ENCODE data around the gene PEX5L. TPM values are rescaled to one million over a fixed set of nuclear protein-coding genes. Genes with fewer than 3 reads are reported as not detected.

PEX5L gene
- polyA plus RNA-seq, 1 of the 3 experiments (the other 2 are of a cell fraction): not detected

DNA sequence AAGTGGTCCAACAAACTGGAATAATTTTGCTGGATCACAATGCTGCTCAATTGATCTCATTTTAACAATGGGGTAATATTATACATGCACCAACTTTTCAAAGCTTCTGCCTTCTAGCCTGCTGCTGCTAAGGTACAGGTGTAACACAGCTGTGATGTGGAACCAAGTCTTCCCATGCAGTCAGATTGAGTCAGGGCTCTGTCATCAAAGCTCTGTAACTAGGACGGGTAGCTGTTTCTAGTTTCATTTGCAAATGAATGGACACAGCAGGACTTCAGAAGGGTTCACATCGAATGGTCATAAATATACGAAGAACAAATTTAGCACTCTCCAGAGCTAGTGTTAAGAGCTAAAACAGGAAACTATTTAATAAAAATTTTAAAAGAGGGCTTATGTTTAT, 194.7 kb downstream of the PEX5L start:
- H3K4me3 ChIP-seq (ENCODE audit: low read depth in 2 of 2, low read length in 1 of 2): no peak overlapping the region
- TF ChIP-seq MXI1 (IDR thresholded peaks at IDR 0.05; ENCODE audit: low read depth, low read length): no peak
- no peak for TF ChIP-seq MEF2A (IDR thresholded peaks at IDR 0.05; ENCODE audit: borderline replicate concordance, low read depth)
- TF ChIP-seq REST (IDR thresholded peaks at IDR 0.05; ENCODE audit: low read depth, low read length): no peak
- H2AFZ ChIP-seq (ENCODE audit: low read depth): no peak overlapping the region
- H3K4me1 ChIP-seq (ENCODE audit: control insufficient read depth in 1 of 2, insufficient read depth in 2 of 2, low read depth in 1 of 2, low read length in 1 of 2): no peaks in the 10 kb centered on the region; a peak in 1 of 4 replicates
- H3K27ac ChIP-seq (ENCODE audit: low read depth in 2 of 2, low read length in 1 of 2): no peak overlapping the region
- WGBS (ENCODE audit: low lambda C conversion rate): 84% methylated on average over 3 of the region's 3 CpGs
- H3K4me2 ChIP-seq: no peak overlapping the region
- no peaks in the 10 kb centered on the region for H3K79me2 ChIP-seq (ENCODE audit: insufficient read depth)
- no peak for DNase-seq
- no peaks in the 10 kb centered on the region for H3F3A ChIP-seq (replicated peaks; ENCODE audit: insufficient read depth)
- no peak overlapping the region for H3K9ac ChIP-seq
- no peaks in the 10 kb centered on the region for H3K27me3 ChIP-seq (ENCODE audit: insufficient read depth)
- H3K36me3 ChIP-seq (replicated peaks in 1 of 2; ENCODE audit: control insufficient read depth in 1 of 2, insufficient read depth in 2 of 2, low read length in 1 of 2): no peaks in the 10 kb centered on the region
- H3K9me2 ChIP-seq: no peaks in the 10 kb centered on the region
- ChIA-PET POLR2A (no interaction called here), CTCF (interaction anchor here (1.6 kb wide), 1 partner anchor 10 kb away, joined by 5 read pairs; no protein-coding TSS in a partner anchor)
- H3K9me3 ChIP-seq: no peaks in the 10 kb centered on the region
- no peaks in the 10 kb centered on the region for H4K20me1 ChIP-seq (ENCODE audit: insufficient read depth)

DNA sequence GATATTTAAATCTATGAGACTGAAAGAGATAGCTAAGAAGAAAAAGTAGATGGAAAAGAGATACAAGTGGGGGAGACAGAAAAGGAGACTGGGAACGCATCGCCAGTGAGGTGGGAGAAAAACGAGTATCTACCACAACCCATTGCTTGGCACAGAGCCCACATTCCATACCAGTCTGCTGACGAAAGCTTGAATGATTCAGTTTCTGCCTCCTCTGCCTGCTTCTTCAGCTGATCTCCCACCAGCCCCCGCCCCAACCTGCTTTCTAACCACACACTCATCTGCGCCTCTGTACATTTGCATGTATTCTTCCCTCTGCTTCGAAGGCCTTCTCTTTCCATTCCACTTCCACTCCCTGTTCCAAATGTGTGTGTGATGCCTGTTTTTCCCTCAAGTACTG, 195.8 kb downstream of the PEX5L start:
- no peaks in the 10 kb centered on the region for H3K79me2 ChIP-seq (ENCODE audit: insufficient read depth)
- H3K9me3 ChIP-seq: no peaks in the 10 kb centered on the region
- H3K27ac ChIP-seq (ENCODE audit: low read depth in 2 of 2, low read length in 1 of 2): no peak overlapping the region
- H2AFZ ChIP-seq (ENCODE audit: low read depth): no peak overlapping the region; the same call in 1 of the 2 replicates
- H3K4me2 ChIP-seq: no peak overlapping the region; the same call in 1 of the 2 replicates
- no peaks in the 10 kb centered on the region; a peak in 1 of 4 replicates for H3K4me1 ChIP-seq (ENCODE audit: control insufficient read depth in 1 of 2, insufficient read depth in 2 of 2, low read depth in 1 of 2, low read length in 1 of 2)
- no peak overlapping the region for H3K9ac ChIP-seq
- no peaks in the 10 kb centered on the region for H3K9me2 ChIP-seq
- ChIA-PET CTCF (no interaction called here), POLR2A (no interaction called here)
- H3F3A ChIP-seq (replicated peaks; ENCODE audit: insufficient read depth): no peaks in the 10 kb centered on the region
- H3K27me3 ChIP-seq (ENCODE audit: insufficient read depth): no peaks in the 10 kb centered on the region
- no peaks in the 10 kb centered on the region for H4K20me1 ChIP-seq (ENCODE audit: insufficient read depth)
- 53% methylated on average over 7 of the region's 7 CpGs for WGBS (ENCODE audit: low lambda C conversion rate)
- TF ChIP-seq EP300 (IDR thresholded peaks at IDR 0.05; ENCODE audit: borderline replicate concordance in 1 of 2, low read depth in 1 of 2, low read length in 1 of 2) (0 out of 4 replicates have a peak, but pooled peaks of 1 of the 2 experiments have one; percentile 14), SIN3A (IDR thresholded peaks at IDR 0.05; ENCODE audit: borderline replicate concordance, low read depth, low read length) (no peak), MXI1 (IDR thresholded peaks at IDR 0.05; ENCODE audit: low read depth, low read length) (no peak), NFIC (IDR thresholded peaks at IDR 0.05; ENCODE audit: borderline replicate concordance) (peak; percentile 85), FOSL2 (IDR thresholded peaks at IDR 0.05; ENCODE audit: borderline replicate concordance, low read depth) (peak; percentile 56; the same call in 1 of the 2 replicates), FOXJ3 (CRISPR knock-in tag; IDR thresholded peaks at IDR 0.05) (no peak), JUND (IDR thresholded peaks at IDR 0.05) (peak; percentile 30; the same call in 1 of the 2 replicates)
- TF ChIP-seq, protein P1, sequence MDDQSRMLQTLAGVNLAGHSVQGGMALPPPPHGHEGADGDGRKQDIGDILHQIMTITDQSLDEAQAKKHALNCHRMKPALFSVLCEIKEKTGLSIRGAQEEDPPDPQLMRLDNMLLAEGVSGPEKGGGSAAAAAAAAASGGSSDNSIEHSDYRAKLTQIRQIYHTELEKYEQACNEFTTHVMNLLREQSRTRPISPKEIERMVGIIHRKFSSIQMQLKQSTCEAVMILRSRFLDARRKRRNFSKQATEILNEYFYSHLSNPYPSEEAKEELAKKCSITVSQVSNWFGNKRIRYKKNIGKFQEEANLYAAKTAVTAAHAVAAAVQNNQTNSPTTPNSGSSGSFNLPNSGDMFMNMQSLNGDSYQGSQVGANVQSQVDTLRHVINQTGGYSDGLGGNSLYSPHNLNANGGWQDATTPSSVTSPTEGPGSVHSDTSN (IDR thresholded peaks at IDR 0.05): peak; percentile 19; the same call in 1 of the 2 replicates
- DNase-seq: no peak
- H3K36me3 ChIP-seq (replicated peaks in 1 of 2; ENCODE audit: control insufficient read depth in 1 of 2, insufficient read depth in 2 of 2, low read length in 1 of 2): no peaks in the 10 kb centered on the region
- no peak overlapping the region for H3K4me3 ChIP-seq (ENCODE audit: low read depth in 2 of 2, low read length in 1 of 2)

All from SK-N-SH (cell line).